ENCODE measurements around the gene ZNF462. TPM values are rescaled to one million over a fixed set of nuclear protein-coding genes. Genes with fewer than 3 reads are reported as not detected.
A peak's percentile ranks its signal among the peaks of the same experiment; 100 is the strongest.

The ZNF462 gene
- total RNA-seq, 1 donor from 2014 or later: 103 TPM

- H3K4me1 Mint-ChIP-seq (ENCODE audit: low read depth): peaks cover 2% of the 10 kb centered on the region
- H3K27ac Mint-ChIP-seq: no peak overlapping the region
- no peaks in the 10 kb centered on the region for H3K9me3 Mint-ChIP-seq (ENCODE audit: low read depth)
- H3K4me3 Mint-ChIP-seq (ENCODE audit: low read depth): no peak overlapping the region
- DNase-seq (ENCODE audit: low spot score, unreplicated experiment): no peak
- TF ChIP-seq CTCF (IDR thresholded peaks at IDR 0.05; ENCODE audit: unreplicated experiment): no peak
- H3K36me3 Mint-ChIP-seq (ENCODE audit: insufficient read depth): peaks cover 44% of the 10 kb centered on the region
- H3K27me3 Mint-ChIP-seq: no peaks in the 10 kb centered on the region
Measured at GRCh38 chr9:106954558-106954957, 91.6 kb downstream of the ZNF462 start.

GRCh38 chr9:106954974-106955850 lies 92.2 kb downstream of the ZNF462 start:
- Mint-ChIP-seq H3K4me3 (ENCODE audit: low read depth) (no peak overlapping the region), H3K9me3 (ENCODE audit: low read depth) (no peaks in the 10 kb centered on the region), H3K27me3 (no peaks in the 10 kb centered on the region), H3K27ac (no peak overlapping the region), H3K36me3 (ENCODE audit: insufficient read depth) (peaks cover 42% of the 10 kb centered on the region), H3K4me1 (ENCODE audit: low read depth) (peaks cover 2% of the 10 kb centered on the region)
- DNase-seq (ENCODE audit: low spot score, unreplicated experiment): no peak
- TF ChIP-seq CTCF (IDR thresholded peaks at IDR 0.05; ENCODE audit: unreplicated experiment): no peak

GRCh38 chr9:106956971-106957370 lies 94.0 kb downstream of the ZNF462 start:
- peaks cover 6% of the 10 kb centered on the region for H3K9me3 Mint-ChIP-seq (ENCODE audit: low read depth)
- H3K4me3 Mint-ChIP-seq (ENCODE audit: low read depth): no peak overlapping the region
- TF ChIP-seq CTCF (IDR thresholded peaks at IDR 0.05; ENCODE audit: unreplicated experiment): no peak
- H3K27me3 Mint-ChIP-seq: no peaks in the 10 kb centered on the region
- H3K27ac Mint-ChIP-seq: peak overlapping the region; percentile 7
- DNase-seq (ENCODE audit: low spot score, unreplicated experiment): no peak
- peaks cover 53% of the 10 kb centered on the region for H3K36me3 Mint-ChIP-seq (ENCODE audit: insufficient read depth)
- H3K4me1 Mint-ChIP-seq (ENCODE audit: low read depth): peaks cover 2% of the 10 kb centered on the region

GRCh38 chr9:106958955-106959657 lies 96.1 kb downstream of the ZNF462 start:
- H3K4me3 Mint-ChIP-seq (ENCODE audit: low read depth): no peak overlapping the region
- H3K27ac Mint-ChIP-seq: no peak overlapping the region
- no peak for TF ChIP-seq CTCF (IDR thresholded peaks at IDR 0.05; ENCODE audit: unreplicated experiment)
- no peaks in the 10 kb centered on the region for H3K4me1 Mint-ChIP-seq (ENCODE audit: low read depth)
- DNase-seq (ENCODE audit: low spot score, unreplicated experiment): no peak
- H3K27me3 Mint-ChIP-seq: no peaks in the 10 kb centered on the region
- H3K9me3 Mint-ChIP-seq (ENCODE audit: low read depth): peaks cover 6% of the 10 kb centered on the region
- H3K36me3 Mint-ChIP-seq (ENCODE audit: insufficient read depth): peaks cover 56% of the 10 kb centered on the region

GRCh38 chr9:106960258-106960657 lies 97.3 kb downstream of the ZNF462 start:
- no peak for DNase-seq (ENCODE audit: low spot score, unreplicated experiment)
- TF ChIP-seq CTCF (IDR thresholded peaks at IDR 0.05; ENCODE audit: unreplicated experiment): no peak
- no peaks in the 10 kb centered on the region for H3K27me3 Mint-ChIP-seq
- peaks cover 5% of the 10 kb centered on the region for H3K4me1 Mint-ChIP-seq (ENCODE audit: low read depth)
- peaks cover 53% of the 10 kb centered on the region for H3K36me3 Mint-ChIP-seq (ENCODE audit: insufficient read depth)
- peaks cover 6% of the 10 kb centered on the region for H3K9me3 Mint-ChIP-seq (ENCODE audit: low read depth)
- no peak overlapping the region for H3K27ac Mint-ChIP-seq
- H3K4me3 Mint-ChIP-seq (ENCODE audit: low read depth): no peak overlapping the region

All from progenitor cell of endocrine pancreas (in vitro differentiated cells).